ENCODE data around the gene ANKRD18B.
A peak's percentile ranks its signal among the peaks of the same experiment; 100 is the strongest.

Gene ANKRD18B

GRCh38 chr9:33619666-33620404 lies 95.8 kb downstream of the ANKRD18B start:
- no peak overlapping the region for H3K4me3 ChIP-seq (ENCODE audit: low read length)
- peak; percentile 31 for DNase-seq (ENCODE audit: low read depth)
- no peak for TF ChIP-seq CTCF (conservative IDR thresholded peaks at IDR 0.05; ENCODE audit: low read depth, low read length)

GRCh38 chr9:33620738-33621439 lies 96.8 kb downstream of the ANKRD18B start:
- H3K4me3 ChIP-seq (ENCODE audit: low read length), result no peak overlapping the region
- DNase-seq (ENCODE audit: low read depth), result no peak
- no peak for TF ChIP-seq CTCF (conservative IDR thresholded peaks at IDR 0.05; ENCODE audit: low read depth, low read length)
